Heart left ventricle (tissue), 13 donors: ENCODE results near the gene TPTE.

Source experiments
- POLR2A ChIP-seq, 2 donors: fragments of 450-650 bp; IDR thresholded peaks; one replicate each; pipeline ENCODE4 v1.6.1; 2017; ENCODE audit warnings: antibody characterized with exemption in 2 of 2, mild to moderate bottlenecking in 2 of 2, moderate library complexity in 2 of 2
- TF ChIP-seq, protein P1 (sequence below), 12 donors: fragments of 200-600 bp; sonication (generic) in 4 of 12; IDR thresholded peaks; one replicate each; pipeline versions ENCODE4 v1.5.0 to v1.8.0; 2018 to 2022; ENCODE audit warnings: antibody characterized with exemption in 12 of 12, mild to moderate bottlenecking in 5 of 12
- donor health status: ischemic (EF 13 %, LVEDD 7.1; RV severe dilation, severe dysfunction).
- donor health status: DM: no; HTN: yes; CAD: no.
- donor health status: DM: no; HTN: no; CAD: no.
- donor health status: ischemic (EF 25% LVEDD 6.9; RV normal size, moderate dysfunction).
- donor health status: ischemic (EF 25% LVEDD 5.7; RV mildly dilated, moderate dysfunction).
- donor health status: ischemic (EF 35%, LVEDD 5.7; RV mildly dilated, moderate dysfunction).
- donor health status: nonischemic (EF 11% LVEDD 7.7; RV severe dilation, severe dysfunction).
- donor health status: DM: yes; HTN: yes; CAD: no.
- donor health status: PGD.
- donor health status: ischemic (EF 29% LVEDD 5.4; RV normal size, mild dysfunction).
- donor health status: nonischemic (EF 23%, LVEDD 6.1; RV moderate dilation, normal function).

DNA sequence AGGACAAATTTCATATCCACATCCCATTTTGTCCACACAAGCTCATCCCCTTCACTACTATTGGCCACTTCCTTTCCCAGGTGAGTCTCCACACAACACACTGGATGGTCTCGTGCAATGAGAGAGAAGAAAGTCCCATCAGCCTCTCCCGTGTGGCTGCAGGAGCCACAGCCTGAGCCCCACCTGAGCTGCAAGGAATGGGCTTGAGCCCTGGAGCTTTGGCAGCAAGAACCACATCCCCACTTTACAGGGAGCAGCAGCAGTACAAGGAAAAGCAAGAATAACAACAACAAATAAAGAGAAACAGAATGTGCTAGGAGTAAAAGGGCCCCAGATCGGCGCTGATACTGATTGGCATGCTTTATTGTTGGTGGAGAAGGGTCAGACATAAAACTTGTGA lies 117.7 kb downstream of the TPTE start:
- TF ChIP-seq, protein P1, sequence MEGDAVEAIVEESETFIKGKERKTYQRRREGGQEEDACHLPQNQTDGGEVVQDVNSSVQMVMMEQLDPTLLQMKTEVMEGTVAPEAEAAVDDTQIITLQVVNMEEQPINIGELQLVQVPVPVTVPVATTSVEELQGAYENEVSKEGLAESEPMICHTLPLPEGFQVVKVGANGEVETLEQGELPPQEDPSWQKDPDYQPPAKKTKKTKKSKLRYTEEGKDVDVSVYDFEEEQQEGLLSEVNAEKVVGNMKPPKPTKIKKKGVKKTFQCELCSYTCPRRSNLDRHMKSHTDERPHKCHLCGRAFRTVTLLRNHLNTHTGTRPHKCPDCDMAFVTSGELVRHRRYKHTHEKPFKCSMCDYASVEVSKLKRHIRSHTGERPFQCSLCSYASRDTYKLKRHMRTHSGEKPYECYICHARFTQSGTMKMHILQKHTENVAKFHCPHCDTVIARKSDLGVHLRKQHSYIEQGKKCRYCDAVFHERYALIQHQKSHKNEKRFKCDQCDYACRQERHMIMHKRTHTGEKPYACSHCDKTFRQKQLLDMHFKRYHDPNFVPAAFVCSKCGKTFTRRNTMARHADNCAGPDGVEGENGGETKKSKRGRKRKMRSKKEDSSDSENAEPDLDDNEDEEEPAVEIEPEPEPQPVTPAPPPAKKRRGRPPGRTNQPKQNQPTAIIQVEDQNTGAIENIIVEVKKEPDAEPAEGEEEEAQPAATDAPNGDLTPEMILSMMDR (IDR thresholded peaks at IDR 0.05): no peak
- TF ChIP-seq POLR2A (IDR thresholded peaks at IDR 0.05): no peak
